ENCODE data around the gene RARG. TPM values are rescaled to one million over a fixed set of nuclear protein-coding genes. Genes with fewer than 3 reads are reported as not detected.

The RARG gene
- 4.9 and 5.2 TPM in 2 replicates for total RNA-seq
- long read RNA-seq, result 0 reads

GRCh38 chr12:53231921-53232645 is at the start of gene RARG:
Gene RARG, minus strand, starts transcription at chr12:53232209. Its CDS starts 4,664 bp downstream, at chr12:53227545.
- H3K4me3 Mint-ChIP-seq (ENCODE audit: low read depth), result peak within 1 kb of the TSS; percentile 66
- TF ChIP-seq CTCF (IDR thresholded peaks at IDR 0.05; ENCODE audit: unreplicated experiment), result no peak
- peak within 1 kb of the TSS; percentile 24 for H3K27ac Mint-ChIP-seq
- H3K4me1 Mint-ChIP-seq (ENCODE audit: low read depth), result peaks cover 17% of the 10 kb centered on the region
- DNase-seq (ENCODE audit: low spot score, unreplicated experiment), result no peak
- H3K27me3 Mint-ChIP-seq, result peaks cover 66% of the 10 kb centered on the region
- H3K36me3 Mint-ChIP-seq (ENCODE audit: insufficient read depth), result no peaks in the 10 kb centered on the region
- H3K9me3 Mint-ChIP-seq (ENCODE audit: low read depth), result no peaks in the 10 kb centered on the region

- no peak for TF ChIP-seq CTCF (IDR thresholded peaks at IDR 0.05; ENCODE audit: unreplicated experiment)
- Mint-ChIP-seq H3K4me3 (ENCODE audit: low read depth) (no peak overlapping the region), H3K27ac (no peak overlapping the region), H3K9me3 (ENCODE audit: low read depth) (no peaks in the 10 kb centered on the region), H3K27me3 (no peaks in the 10 kb centered on the region), H3K4me1 (ENCODE audit: low read depth) (no peaks in the 10 kb centered on the region), H3K36me3 (ENCODE audit: insufficient read depth) (peaks cover 11% of the 10 kb centered on the region)
- DNase-seq (ENCODE audit: low spot score, unreplicated experiment), result no peak
Observed at GRCh38 chr12:53279888-53280498, 48.0 kb upstream of the RARG start.

- TF ChIP-seq CTCF (IDR thresholded peaks at IDR 0.05; ENCODE audit: unreplicated experiment), result no peak
- Mint-ChIP-seq H3K27ac (no peak overlapping the region), H3K4me1 (ENCODE audit: low read depth) (no peaks in the 10 kb centered on the region), H3K9me3 (ENCODE audit: low read depth) (no peaks in the 10 kb centered on the region), H3K36me3 (ENCODE audit: insufficient read depth) (peaks cover 11% of the 10 kb centered on the region), H3K27me3 (no peaks in the 10 kb centered on the region), H3K4me3 (ENCODE audit: low read depth) (no peak overlapping the region)
- no peak for DNase-seq (ENCODE audit: low spot score, unreplicated experiment)
Observed at GRCh38 chr12:53279283-53279869, 47.4 kb upstream of the RARG start.

GRCh38 chr12:53277981-53278380 is 46.0 kb upstream of the RARG start:
- no peak for TF ChIP-seq CTCF (IDR thresholded peaks at IDR 0.05; ENCODE audit: unreplicated experiment)
- Mint-ChIP-seq H3K4me1 (ENCODE audit: low read depth) (no peaks in the 10 kb centered on the region), H3K36me3 (ENCODE audit: insufficient read depth) (peaks cover 8% of the 10 kb centered on the region), H3K27me3 (no peaks in the 10 kb centered on the region), H3K9me3 (ENCODE audit: low read depth) (no peaks in the 10 kb centered on the region), H3K4me3 (ENCODE audit: low read depth) (no peak overlapping the region), H3K27ac (no peak overlapping the region)
- DNase-seq (ENCODE audit: low spot score, unreplicated experiment), result no peak

- Mint-ChIP-seq H3K4me1 (ENCODE audit: low read depth) (no peaks in the 10 kb centered on the region), H3K4me3 (ENCODE audit: low read depth) (no peak overlapping the region), H3K27ac (no peak overlapping the region), H3K36me3 (ENCODE audit: insufficient read depth) (peaks cover 6% of the 10 kb centered on the region), H3K9me3 (ENCODE audit: low read depth) (no peaks in the 10 kb centered on the region), H3K27me3 (no peaks in the 10 kb centered on the region)
- TF ChIP-seq CTCF (IDR thresholded peaks at IDR 0.05; ENCODE audit: unreplicated experiment), result no peak
- DNase-seq (ENCODE audit: low spot score, unreplicated experiment), result no peak
Observed at GRCh38 chr12:53276511-53276910, 44.5 kb upstream of the RARG start.

Measured in progenitor cell of endocrine pancreas (in vitro differentiated cells).